MM.1S (cell line): ENCODE results near the gene KIAA1191.
A peak's percentile ranks its signal among the peaks of the same experiment; 100 is the strongest.

Experiments used
- DNase-seq: peaks from one replicate; pipeline ENCODE4 v3.0.0-alpha.2; 2015
- H2AFZ ChIP-seq: fragments of 300-600 bp; sonication (generic); 2 replicates; pipeline ENCODE4 v1.6.0; 2016; ENCODE audit warnings: antibody characterized with exemption, low read length
- H3F3A ChIP-seq: fragments of 300-600 bp; sonication (generic); 2 replicates; pipeline ENCODE4 v1.6.1; 2016; ENCODE audit warnings: mild to moderate bottlenecking, antibody characterized with exemption, low read length, moderate library complexity, mixed read lengths; ENCODE audit not compliant: insufficient read depth
- H3K27ac ChIP-seq: fragments of 300-600 bp; sonication (generic); 2 replicates; pipeline ENCODE4 v1.5.1; 2016; ENCODE audit warnings: mild to moderate bottlenecking, low read length
- H3K27me3 ChIP-seq: fragments of 300-600 bp; sonication (generic); replicated peaks from 2 replicates; pipeline ENCODE4 v1.6.0; 2016; ENCODE audit warnings: low read length; ENCODE audit not compliant: insufficient read depth
- H3K36me3 ChIP-seq: fragments of 300-600 bp; sonication (generic); replicated peaks from 2 replicates; pipeline ENCODE4 v1.6.1; 2016; ENCODE audit warnings: mild to moderate bottlenecking, low read length, mixed read lengths; ENCODE audit not compliant: insufficient read depth
- H3K4me1 ChIP-seq: fragments of 300-600 bp; sonication (generic); 2 replicates; pipeline ENCODE4 v1.6.1; 2016; ENCODE audit warnings: low read length, mixed read lengths
- H3K4me2 ChIP-seq: fragments of 300-600 bp; sonication (generic); 2 replicates; pipeline ENCODE4 v1.6.0; 2016; ENCODE audit warnings: low read depth, low read length
- H3K4me3 ChIP-seq: fragments of 300-600 bp; sonication (generic); 2 replicates; pipeline ENCODE4 v1.5.1; 2016; ENCODE audit warnings: low read length, mixed read lengths
- H3K79me2 ChIP-seq: fragments of 300-600 bp; sonication (generic); 2 replicates; pipeline ENCODE4 v1.6.1; 2016; ENCODE audit warnings: mixed run types, low read length, mixed read lengths
- H3K9ac ChIP-seq: fragments of 300-600 bp; sonication (generic); 2 replicates; pipeline ENCODE4 v1.6.1; 2016; ENCODE audit warnings: low read length, mixed read lengths
- H3K9me2 ChIP-seq: fragments of 300-600 bp; sonication (generic); replicated peaks from 2 replicates; pipeline ENCODE4 v1.6.1; 2016; ENCODE audit warnings: mild to moderate bottlenecking, low read length, mixed read lengths; ENCODE audit not compliant: insufficient read depth
- H3K9me3 ChIP-seq: fragments of 300-600 bp; sonication (generic); replicated peaks from 2 replicates; pipeline ENCODE4 v1.6.1; 2016; ENCODE audit warnings: mild to moderate bottlenecking, low read length, mixed read lengths; ENCODE audit not compliant: insufficient read depth
- H4K20me1 ChIP-seq: fragments of 300-600 bp; sonication (generic); 2 replicates; pipeline ENCODE4 v1.6.1; 2016; ENCODE audit warnings: mild to moderate bottlenecking, low read length, moderate library complexity, mixed read lengths; ENCODE audit not compliant: insufficient read depth
- EZH2 ChIP-seq: fragments of 300-600 bp; sonication (generic); optimal IDR thresholded peaks from 2 replicates; pipeline ENCODE3; 2017; ENCODE audit warnings: low read depth, mild to moderate bottlenecking, antibody characterized with exemption, low read length, mixed read lengths
- EZH2phosphoT487 ChIP-seq: fragments of 300-600 bp; sonication (generic); IDR thresholded peaks from 2 replicates; pipeline ENCODE4 v1.6.1; 2018; ENCODE audit warnings: antibody characterized with exemption, low read length
- TF ChIP-seq, protein P1 (sequence below): fragments of 300-600 bp; sonication (generic); IDR thresholded peaks from 2 replicates; pipeline ENCODE4 v1.5.1; 2016; ENCODE audit warnings: antibody characterized with exemption, low read length, mixed read lengths

The KIAA1191 gene

DNA sequence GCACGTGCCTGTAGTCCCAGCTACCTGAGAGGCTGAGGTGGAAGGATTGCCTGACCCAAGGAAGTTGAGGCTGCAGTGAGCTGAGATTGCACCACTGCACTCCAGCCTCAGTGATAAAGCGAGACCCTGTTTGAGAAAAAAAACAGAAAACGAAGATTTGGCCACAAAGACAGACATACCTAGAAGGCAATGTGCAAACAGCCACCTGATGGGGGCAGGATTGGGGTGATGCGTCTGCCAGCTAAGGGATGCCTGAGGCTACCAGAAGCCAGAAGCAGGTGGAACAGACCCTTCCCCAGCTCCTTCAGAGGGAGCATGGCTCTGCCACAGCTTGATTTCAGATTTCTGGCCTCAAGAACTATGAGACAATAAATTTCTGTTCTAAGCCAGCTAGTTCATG lies 29.9 kb upstream of the KIAA1191 start:
- no peak overlapping the region for H2AFZ ChIP-seq
- no peak for TF ChIP-seq EZH2phosphoT487
- no peak for TF ChIP-seq EZH2
- TF ChIP-seq, protein P1, sequence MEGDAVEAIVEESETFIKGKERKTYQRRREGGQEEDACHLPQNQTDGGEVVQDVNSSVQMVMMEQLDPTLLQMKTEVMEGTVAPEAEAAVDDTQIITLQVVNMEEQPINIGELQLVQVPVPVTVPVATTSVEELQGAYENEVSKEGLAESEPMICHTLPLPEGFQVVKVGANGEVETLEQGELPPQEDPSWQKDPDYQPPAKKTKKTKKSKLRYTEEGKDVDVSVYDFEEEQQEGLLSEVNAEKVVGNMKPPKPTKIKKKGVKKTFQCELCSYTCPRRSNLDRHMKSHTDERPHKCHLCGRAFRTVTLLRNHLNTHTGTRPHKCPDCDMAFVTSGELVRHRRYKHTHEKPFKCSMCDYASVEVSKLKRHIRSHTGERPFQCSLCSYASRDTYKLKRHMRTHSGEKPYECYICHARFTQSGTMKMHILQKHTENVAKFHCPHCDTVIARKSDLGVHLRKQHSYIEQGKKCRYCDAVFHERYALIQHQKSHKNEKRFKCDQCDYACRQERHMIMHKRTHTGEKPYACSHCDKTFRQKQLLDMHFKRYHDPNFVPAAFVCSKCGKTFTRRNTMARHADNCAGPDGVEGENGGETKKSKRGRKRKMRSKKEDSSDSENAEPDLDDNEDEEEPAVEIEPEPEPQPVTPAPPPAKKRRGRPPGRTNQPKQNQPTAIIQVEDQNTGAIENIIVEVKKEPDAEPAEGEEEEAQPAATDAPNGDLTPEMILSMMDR, result no peak
- 0 out of 2 replicates have a peak, but pooled peaks cover 3% of the 10 kb centered on the region for H3K36me3 ChIP-seq
- no peaks in the 10 kb centered on the region for H3K27me3 ChIP-seq
- H3K27ac ChIP-seq, result no peak overlapping the region
- no peak overlapping the region for H3K4me3 ChIP-seq
- H3K9ac ChIP-seq, result no peak overlapping the region
- no peaks in the 10 kb centered on the region for H3K9me3 ChIP-seq
- no peak overlapping the region for H3K4me2 ChIP-seq
- no peaks in the 10 kb centered on the region for H4K20me1 ChIP-seq
- peaks cover 44% of the 10 kb centered on the region for H3K79me2 ChIP-seq
- H3K4me1 ChIP-seq, result peaks cover 10% of the 10 kb centered on the region; the same call in 1 of the 2 replicates
- H3K9me2 ChIP-seq, result no peaks in the 10 kb centered on the region
- DNase-seq, result no peak
- peaks cover 7% of the 10 kb centered on the region; the same call in 1 of the 2 replicates for H3F3A ChIP-seq

DNA sequence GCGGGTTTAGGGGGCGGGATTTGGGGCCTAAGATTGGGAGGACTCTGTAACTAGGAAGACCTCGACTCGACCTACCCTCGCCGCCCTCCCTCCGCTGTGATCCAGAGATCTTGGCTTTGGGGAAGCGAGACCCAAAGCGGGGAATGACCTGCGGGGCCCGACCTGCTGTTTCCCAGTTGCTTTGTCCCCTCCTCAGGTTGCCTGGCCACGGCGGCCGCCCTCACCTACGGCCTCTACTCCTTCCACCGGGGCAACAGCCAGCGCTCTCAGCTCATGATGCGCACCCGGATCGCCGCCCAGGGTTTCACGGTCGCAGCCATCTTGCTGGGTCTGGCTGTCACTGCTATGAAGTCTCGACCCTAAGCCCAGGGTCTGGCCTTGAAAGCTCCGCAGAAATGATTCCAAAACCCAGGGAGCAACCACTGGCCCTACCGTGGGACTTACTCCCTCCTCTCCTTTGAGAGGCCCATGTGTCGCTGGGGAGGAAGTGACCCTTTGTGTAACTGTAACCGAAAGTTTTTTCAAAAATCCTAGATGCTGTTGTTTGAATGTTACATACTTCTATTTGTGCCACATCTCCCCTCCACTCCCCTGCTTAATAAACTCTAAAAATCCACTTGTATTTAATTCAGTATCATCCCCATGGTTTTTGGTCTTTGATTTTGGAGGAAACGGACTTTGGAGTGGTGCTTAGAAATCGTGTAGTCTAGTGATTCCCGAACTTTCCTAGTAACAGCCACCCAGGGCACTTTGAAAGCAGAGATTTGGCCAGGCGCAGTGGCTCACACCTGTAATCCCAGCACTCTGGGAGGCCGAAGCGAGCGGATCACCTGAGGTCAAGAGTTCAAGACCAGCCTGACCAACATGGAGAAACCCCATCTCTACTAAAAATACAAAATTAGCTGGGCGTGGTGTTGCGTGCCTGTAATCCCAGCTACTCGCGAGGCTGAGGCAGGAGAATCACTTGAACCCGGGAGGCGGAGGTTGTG lies 27.9 kb upstream of the KIAA1191 start:
- no peaks in the 10 kb centered on the region for H3K9me2 ChIP-seq
- H3K79me2 ChIP-seq, result peaks cover 64% of the 10 kb centered on the region
- peak overlapping the region; percentile 90; the same call in 1 of the 2 replicates for H3K27ac ChIP-seq
- peak overlapping the region; percentile 88 for H3K4me3 ChIP-seq
- H3F3A ChIP-seq, result peaks cover 7% of the 10 kb centered on the region; the same call in 1 of the 2 replicates
- H2AFZ ChIP-seq, result peak overlapping the region; percentile 55; the same call in 1 of the 2 replicates
- no peaks in the 10 kb centered on the region for H3K9me3 ChIP-seq
- peaks cover 5% of the 10 kb centered on the region; the same call in 1 of the 2 replicates for H3K4me1 ChIP-seq
- peak overlapping the region; percentile 98 for H3K9ac ChIP-seq
- peaks cover 8% of the 10 kb centered on the region; the same call in 1 of the 2 replicates for H4K20me1 ChIP-seq
- peaks cover 14% of the 10 kb centered on the region; the same call in 1 of the 2 replicates for H3K36me3 ChIP-seq
- H3K27me3 ChIP-seq, result no peaks in the 10 kb centered on the region
- H3K4me2 ChIP-seq, result peak overlapping the region; percentile 90
- no peak for TF ChIP-seq EZH2
- DNase-seq, result no peak

- Histone ChIP-seq H3K79me2 (peaks cover 69% of the 10 kb centered on the region), H3K4me2 (peak within 1 kb of the TSS; percentile 90), H3K9me3 (no peaks in the 10 kb centered on the region), H2AFZ (peak within 1 kb of the TSS; percentile 89), H3K9ac (peak within 1 kb of the TSS; percentile 98), H3K9me2 (no peaks in the 10 kb centered on the region), H3K4me3 (peak within 1 kb of the TSS; percentile 88), H3F3A (peaks cover 7% of the 10 kb centered on the region; the same call in 1 of the 2 replicates), H3K36me3 (peaks cover 14% of the 10 kb centered on the region; the same call in 1 of the 2 replicates), H4K20me1 (peaks cover 8% of the 10 kb centered on the region; the same call in 1 of the 2 replicates), H3K4me1 (peaks cover 5% of the 10 kb centered on the region; the same call in 1 of the 2 replicates), H3K27ac (peak within 1 kb of the TSS; percentile 90), H3K27me3 (no peaks in the 10 kb centered on the region)
- TF ChIP-seq EZH2phosphoT487 (no peak), EZH2 (no peak)
- TF ChIP-seq, protein P1, result no peak
- DNase-seq, result peak; percentile 99
Observed at GRCh38 chr5:176388444-176389134, 27.0 kb upstream of the KIAA1191 start, which contains the start of the genes HIGD2A and NOP16. Gene HIGD2A (plus strand): TSS chr5:176388751. CDS start chr5:176388820, 69 bp downstream. Gene NOP16 (minus strand): TSS chr5:176388598. CDS start chr5:176388539, 59 bp downstream.
